NCI-H1048 (cell line): ENCODE data around the gene FRS3.

Experiments
- DNase-seq: peaks from one replicate; lab custom pipeline; 2025; lab: John Stamatoyannopoulos, UW

Gene FRS3

GRCh38 chr6:41728073-41728936, 51.4 kb downstream of the FRS3 start:
- no peak for DNase-seq

- no peak for DNase-seq
Measured at GRCh38 chr6:41727705-41728072, 52.0 kb downstream of the FRS3 start.

GRCh38 chr6:41726876-41727275, 52.8 kb downstream of the FRS3 start:
- no peak for DNase-seq

GRCh38 chr6:41724586-41725501, 54.9 kb downstream of the FRS3 start:
- DNase-seq: no peak

- DNase-seq: no peak
Measured at GRCh38 chr6:41724228-41724580, 55.5 kb downstream of the FRS3 start.

- DNase-seq: no peak
Measured at GRCh38 chr6:41723530-41724227, 56.0 kb downstream of the FRS3 start.

GRCh38 chr6:41722969-41723529, 56.7 kb downstream of the FRS3 start:
- no peak for DNase-seq

- DNase-seq: no peak
Measured at GRCh38 chr6:41721414-41721813, 58.3 kb downstream of the FRS3 start.

- no peak for DNase-seq
Measured at GRCh38 chr6:41720783-41721182, 58.9 kb downstream of the FRS3 start.

- DNase-seq: no peak
Measured at GRCh38 chr6:41720262-41720620, 59.5 kb downstream of the FRS3 start.
